GM10847 (cell line): ENCODE results near the gene FAAP20.
A peak's percentile ranks its signal among the peaks of the same experiment; 100 is the strongest.

Source experiments
- POLR2A ChIP-seq: IDR thresholded peaks from 2 replicates; pipeline ENCODE4 v1.6.1; 2011; ENCODE audit not compliant: insufficient read length; ENCODE audit errors: extremely low read depth

Gene FAAP20, protein sequence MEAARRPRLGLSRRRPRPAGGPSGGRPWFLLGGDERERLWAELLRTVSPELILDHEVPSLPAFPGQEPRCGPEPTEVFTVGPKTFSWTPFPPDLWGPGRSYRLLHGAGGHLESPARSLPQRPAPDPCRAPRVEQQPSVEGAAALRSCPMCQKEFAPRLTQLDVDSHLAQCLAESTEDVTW

DNA sequence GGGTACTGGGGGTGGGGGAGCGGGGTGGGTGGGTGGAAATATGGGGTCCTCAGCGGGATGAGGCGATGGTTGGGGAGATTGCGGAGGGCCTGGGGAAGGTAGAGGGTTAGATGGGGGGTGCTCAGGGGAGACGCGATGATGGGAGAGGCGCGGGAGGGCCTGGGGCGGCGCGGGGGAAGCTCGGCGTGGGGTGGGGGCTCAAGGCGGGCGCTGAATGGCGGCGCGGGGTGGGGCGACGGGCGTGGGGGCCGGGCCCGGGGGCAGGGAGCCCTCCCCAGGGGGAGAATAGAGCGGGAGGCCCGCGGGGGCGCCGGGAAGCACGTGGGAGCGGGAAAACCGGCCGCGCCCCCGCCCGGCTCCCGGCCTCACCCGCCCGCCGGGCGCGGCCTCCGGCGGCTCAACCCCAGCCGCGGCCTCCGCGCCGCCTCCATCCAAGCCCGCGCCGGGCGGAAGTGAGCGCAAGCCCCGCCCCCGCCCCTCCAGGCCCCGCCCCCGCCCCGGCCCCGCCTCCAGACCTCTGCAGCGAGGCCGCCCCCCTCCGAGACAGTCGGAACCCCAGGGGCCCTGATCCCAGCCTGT lies at the start of gene FAAP20:
TSS of gene FAAP20 (minus strand) at position 454 of the 579 bp plus-strand sequence. CDS start at position 431, 23 bp downstream.
- TF ChIP-seq POLR2A, result peak; percentile 59

GRCh38 chr1:2242814-2243725 lies 48.5 kb upstream of the FAAP20 start:
- TF ChIP-seq POLR2A, result no peak

DNA sequence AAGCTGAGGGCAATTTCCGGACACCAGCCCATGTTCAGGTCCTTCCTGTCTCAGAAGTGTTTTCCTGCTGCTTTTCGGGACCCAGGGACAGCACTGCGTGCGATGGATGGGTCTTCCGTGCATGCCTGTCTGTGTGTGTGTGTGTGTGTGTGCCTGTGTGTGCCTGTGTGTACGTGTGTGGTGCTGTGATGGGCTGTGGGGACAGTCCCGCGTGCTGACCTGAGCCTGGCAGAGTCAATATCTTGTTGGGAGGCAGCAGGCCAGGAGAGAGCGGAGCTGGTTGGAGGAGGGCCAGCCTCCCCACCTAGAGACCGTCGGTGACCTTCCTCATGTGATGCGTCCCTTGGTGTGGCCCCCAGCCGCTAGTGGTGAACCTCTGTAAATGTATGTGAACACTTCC lies 47.2 kb upstream of the FAAP20 start:
- TF ChIP-seq POLR2A, result no peak

GRCh38 chr1:2240270-2241156 lies 45.9 kb upstream of the FAAP20 start:
- no peak for TF ChIP-seq POLR2A

- no peak for TF ChIP-seq POLR2A
Measured at GRCh38 chr1:2239384-2239985, 44.9 kb upstream of the FAAP20 start.

DNA sequence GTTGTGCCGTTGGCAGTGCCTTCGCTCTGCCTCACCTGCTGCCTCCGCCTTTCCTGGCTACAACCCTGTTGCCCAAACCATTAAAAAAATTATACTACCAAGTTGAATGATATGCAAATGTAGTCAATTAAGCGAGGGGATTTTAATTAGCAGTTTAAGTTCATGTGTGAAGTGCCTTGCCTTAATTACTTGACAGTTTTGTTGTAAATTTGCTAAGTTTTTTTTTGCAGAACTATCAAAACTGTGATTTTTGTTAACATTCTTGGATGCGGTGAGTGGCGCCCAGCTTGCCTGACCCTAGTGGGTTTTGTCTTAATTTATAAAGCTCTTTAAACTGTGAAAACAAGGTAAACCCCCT lies 44.4 kb upstream of the FAAP20 start:
- no peak for TF ChIP-seq POLR2A

DNA sequence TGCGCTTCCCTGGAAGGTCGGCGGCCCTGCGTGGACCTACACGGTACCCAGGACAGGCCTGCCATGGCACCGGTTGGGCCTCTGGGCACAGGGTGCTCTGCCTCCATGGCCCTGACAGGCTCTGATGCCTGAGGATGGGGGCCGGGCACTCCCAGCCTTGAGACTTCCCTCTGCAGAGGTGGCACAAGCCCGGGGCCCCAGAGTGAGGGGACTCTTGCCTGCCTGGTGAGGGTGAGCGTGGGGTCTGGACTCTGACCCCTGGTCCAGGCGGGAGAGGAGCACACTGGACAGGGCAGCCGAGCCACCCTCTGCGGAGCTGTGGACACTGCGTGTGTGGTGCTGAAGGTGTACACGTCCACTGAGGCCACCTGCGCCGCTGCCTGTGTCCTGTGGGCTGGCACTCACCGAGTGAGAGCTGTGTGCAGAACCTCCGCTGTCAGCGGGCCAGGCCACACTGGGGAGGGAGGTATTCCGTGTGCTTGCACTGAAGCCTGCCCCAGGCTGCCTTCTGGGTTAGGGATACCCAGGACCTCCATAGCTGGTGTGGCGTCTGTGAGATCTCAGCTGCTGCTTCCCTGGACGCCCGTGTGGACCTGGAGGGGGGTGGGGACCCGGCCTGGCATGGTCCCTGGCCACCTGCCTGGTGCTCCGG lies 43.9 kb upstream of the FAAP20 start:
- no peak for TF ChIP-seq POLR2A

DNA sequence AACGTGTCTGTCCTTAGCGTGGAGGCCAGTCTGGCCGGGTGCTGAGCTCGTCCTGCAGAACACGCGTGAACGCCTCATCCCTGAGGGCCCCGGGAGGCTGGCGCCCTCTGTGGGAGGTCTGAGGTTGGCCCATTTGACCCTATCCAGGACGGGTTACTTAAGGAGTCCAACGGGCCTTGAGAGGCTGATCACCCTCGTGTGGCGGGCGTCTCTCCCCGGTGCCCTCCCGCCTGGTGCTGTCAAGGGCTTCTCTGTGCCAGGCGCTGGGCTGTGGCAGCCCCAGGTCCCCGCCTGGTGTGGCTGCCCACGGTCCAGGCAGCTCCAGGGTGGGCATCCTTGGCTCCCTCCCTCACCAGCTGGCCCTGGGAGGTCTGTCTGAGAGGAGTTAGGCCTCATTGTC lies 43.2 kb upstream of the FAAP20 start:
- no peak for TF ChIP-seq POLR2A

DNA sequence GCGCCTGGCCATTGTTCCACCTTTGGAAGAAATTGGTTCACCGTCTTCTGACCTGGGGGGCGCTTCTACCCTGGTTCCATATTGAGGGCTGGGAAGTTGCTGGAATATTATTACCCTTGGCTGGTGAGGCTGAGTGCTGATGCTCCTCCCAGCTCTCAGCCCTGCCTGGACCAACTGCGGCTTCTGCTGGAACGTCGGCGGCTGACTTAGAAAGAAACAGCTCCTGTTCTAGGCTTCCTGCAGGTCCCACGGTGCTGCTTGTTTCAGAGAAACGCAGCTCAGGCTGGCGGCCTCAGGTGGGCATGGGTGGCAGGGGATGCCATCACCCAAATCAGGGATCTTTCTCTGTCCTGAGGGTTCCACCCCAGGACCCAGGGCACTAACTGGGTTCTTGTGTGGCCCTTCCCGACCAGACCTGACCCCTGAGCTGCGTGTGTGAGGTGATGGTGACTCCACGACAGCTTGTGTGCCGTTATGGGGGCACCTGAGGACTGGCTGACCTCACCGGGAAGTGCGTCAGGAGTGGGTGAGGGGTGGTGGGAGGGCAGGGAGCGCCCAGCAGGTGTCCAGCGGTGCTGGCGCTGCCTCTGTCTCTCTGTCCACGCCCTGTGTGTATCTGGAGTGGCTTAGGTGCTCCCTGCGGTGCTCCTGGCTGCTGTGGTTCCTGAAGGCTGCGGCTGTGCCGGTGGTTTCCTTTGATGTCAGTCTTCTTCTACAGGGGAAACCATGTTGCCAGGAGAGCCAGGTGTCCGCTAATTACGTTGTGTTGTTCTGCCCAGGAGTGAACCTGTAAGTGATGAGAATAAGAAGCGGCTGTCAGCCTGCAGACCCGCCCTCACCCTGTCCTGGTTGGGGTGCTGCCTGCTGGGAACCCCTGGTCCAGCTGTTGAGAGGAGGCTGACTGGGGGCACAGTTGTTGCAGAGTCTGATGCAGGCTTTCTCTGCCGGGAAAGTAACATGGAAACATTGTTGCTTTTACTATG lies 42.4 kb upstream of the FAAP20 start:
- no peak for TF ChIP-seq POLR2A

GRCh38 chr1:2235300-2235998 lies 40.9 kb upstream of the FAAP20 start:
- no peak for TF ChIP-seq POLR2A

GRCh38 chr1:2234762-2235113 lies 40.2 kb upstream of the FAAP20 start:
- TF ChIP-seq POLR2A, result no peak

DNA sequence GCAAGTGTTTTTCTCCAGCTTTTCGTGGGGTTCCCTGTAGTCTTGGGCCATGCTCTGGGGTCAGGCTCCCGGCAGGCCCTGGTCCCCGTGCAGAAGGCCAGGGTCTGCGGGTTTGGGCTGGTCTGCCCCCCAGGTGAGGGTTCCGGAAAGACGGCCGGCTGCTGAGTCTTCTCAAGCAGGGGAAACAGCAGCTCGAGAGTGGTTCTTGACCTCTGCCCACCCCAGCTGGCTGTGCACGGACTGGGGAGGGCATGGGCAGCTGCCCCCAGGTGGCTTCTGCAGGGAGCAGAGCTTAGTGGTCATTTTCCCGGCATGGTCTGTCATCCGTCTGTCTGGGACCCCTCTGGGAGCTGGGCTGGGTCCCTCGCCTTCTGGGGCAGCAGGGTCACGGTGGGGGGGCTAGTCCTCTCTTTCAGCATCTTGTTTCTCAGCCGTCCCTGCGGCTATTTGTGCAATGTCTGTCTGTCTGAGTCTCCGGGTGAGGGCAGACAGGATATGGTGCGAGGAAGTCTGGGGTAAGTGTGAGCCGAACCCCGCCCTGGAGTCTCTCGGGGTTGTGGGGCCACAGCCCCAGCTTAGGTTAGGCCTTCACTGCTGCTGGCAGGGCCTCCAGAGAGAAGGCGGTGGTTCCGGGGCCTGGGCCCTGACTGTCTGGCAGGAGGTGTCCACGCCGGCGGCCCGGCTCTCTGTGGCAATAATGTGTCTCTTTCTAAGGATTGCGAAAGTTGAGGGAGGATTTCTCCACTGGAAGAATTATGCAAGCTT lies 39.6 kb upstream of the FAAP20 start:
- TF ChIP-seq POLR2A, result no peak
